Tibial nerve (tissue), 4 donors: ENCODE data around the gene CAPN13.

Source experiments
- EP300 ChIP-seq, 2 donors: sonication (generic); formaldehyde crosslinking; IDR thresholded peaks; one replicate each; pipeline ENCODE4 v1.6.1; 2017; ENCODE audit warnings: antibody characterized with exemption in 2 of 2, mild to moderate bottlenecking in 1 of 2
- POLR2A ChIP-seq, 2 donors: fragments of 450-650 bp; IDR thresholded peaks; one replicate each; pipeline ENCODE4 v1.6.1; 2017; ENCODE audit warnings: antibody characterized with exemption in 2 of 2, mild to moderate bottlenecking in 2 of 2, moderate library complexity in 2 of 2
- TF ChIP-seq, protein P1 (sequence below), 5 experiments: fragments of 200-600 bp in 3 of 5; fragments of 450-650 bp in 2 of 5; sonication (generic) in 3 of 5; IDR thresholded peaks; one replicate each; pipeline ENCODE4 v1.5.1; 2016 to 2019; ENCODE audit warnings: antibody characterized with exemption in 5 of 5, mild to moderate bottlenecking in 3 of 5, moderate library complexity in 2 of 5

DNA sequence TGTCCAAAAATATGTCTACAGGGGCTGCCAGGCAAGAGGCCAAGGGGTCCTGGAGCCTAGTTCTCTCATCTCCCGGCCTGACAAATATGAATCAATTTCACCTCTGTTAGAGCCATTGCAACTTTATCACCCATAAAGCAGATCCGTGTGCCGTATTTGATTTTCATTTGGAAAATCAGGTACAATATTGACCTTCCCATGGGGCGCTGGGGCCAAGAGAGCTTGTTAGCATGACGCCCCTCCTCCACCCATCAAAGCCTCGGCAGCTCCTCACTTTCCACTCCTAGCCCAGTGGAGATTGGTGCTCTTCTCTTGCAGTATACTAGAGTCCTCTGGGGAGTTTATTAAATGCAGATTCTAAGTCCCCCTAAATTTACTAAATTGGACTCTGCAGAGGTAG, 96.8 kb downstream of the CAPN13 start:
- TF ChIP-seq, protein P1, sequence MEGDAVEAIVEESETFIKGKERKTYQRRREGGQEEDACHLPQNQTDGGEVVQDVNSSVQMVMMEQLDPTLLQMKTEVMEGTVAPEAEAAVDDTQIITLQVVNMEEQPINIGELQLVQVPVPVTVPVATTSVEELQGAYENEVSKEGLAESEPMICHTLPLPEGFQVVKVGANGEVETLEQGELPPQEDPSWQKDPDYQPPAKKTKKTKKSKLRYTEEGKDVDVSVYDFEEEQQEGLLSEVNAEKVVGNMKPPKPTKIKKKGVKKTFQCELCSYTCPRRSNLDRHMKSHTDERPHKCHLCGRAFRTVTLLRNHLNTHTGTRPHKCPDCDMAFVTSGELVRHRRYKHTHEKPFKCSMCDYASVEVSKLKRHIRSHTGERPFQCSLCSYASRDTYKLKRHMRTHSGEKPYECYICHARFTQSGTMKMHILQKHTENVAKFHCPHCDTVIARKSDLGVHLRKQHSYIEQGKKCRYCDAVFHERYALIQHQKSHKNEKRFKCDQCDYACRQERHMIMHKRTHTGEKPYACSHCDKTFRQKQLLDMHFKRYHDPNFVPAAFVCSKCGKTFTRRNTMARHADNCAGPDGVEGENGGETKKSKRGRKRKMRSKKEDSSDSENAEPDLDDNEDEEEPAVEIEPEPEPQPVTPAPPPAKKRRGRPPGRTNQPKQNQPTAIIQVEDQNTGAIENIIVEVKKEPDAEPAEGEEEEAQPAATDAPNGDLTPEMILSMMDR (IDR thresholded peaks at IDR 0.05) = no peak
- TF ChIP-seq POLR2A (IDR thresholded peaks at IDR 0.05) (no peak), EP300 (IDR thresholded peaks at IDR 0.05) (no peak)
